ENCODE data around the gene LY6G6C.

Gene LY6G6C

DNA sequence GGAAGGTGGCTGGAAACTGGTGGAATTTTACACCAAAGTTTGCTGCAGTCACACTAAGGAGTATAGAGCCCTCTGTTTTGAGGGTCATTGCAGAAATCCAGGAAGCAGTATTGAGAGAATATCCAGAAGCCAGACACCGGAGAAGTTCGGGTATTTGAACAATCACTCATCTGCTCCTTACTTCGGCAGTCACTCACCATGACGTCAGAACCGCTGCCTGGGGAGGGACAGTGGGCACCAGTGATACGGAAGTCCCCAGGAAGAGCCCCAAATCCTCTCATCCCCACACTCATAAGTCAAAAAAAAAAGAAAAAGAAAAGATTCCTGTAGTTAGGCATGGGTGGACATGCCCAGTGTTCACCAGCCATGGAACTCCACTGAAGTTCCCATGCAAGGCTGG, 44.6 kb downstream of the LY6G6C start:
- peaks cover 9% of the 10 kb centered on the region for H3K36me3 ChIP-seq (ENCODE audit: low read depth)
- H3K27me3 ChIP-seq (ENCODE audit: insufficient read depth, poor library complexity, severe bottlenecking) = no peaks in the 10 kb centered on the region
- no peaks in the 10 kb centered on the region for H3K9me3 ChIP-seq (ENCODE audit: severe bottlenecking)
- DNase-seq (ENCODE audit: low spot score) (no peak), ATAC-seq (ENCODE audit: low read depth) (no peak)
- H3K27ac ChIP-seq (ENCODE audit: poor library complexity, severe bottlenecking) = no peak overlapping the region
- H3K4me3 ChIP-seq (ENCODE audit: severe bottlenecking) = no peak overlapping the region
- TF ChIP-seq, protein P1, sequence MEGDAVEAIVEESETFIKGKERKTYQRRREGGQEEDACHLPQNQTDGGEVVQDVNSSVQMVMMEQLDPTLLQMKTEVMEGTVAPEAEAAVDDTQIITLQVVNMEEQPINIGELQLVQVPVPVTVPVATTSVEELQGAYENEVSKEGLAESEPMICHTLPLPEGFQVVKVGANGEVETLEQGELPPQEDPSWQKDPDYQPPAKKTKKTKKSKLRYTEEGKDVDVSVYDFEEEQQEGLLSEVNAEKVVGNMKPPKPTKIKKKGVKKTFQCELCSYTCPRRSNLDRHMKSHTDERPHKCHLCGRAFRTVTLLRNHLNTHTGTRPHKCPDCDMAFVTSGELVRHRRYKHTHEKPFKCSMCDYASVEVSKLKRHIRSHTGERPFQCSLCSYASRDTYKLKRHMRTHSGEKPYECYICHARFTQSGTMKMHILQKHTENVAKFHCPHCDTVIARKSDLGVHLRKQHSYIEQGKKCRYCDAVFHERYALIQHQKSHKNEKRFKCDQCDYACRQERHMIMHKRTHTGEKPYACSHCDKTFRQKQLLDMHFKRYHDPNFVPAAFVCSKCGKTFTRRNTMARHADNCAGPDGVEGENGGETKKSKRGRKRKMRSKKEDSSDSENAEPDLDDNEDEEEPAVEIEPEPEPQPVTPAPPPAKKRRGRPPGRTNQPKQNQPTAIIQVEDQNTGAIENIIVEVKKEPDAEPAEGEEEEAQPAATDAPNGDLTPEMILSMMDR (IDR thresholded peaks at IDR 0.05; ENCODE audit: poor library complexity, severe bottlenecking) = no peak
- H3K4me1 ChIP-seq (ENCODE audit: insufficient read depth, poor library complexity, severe bottlenecking) = no peaks in the 10 kb centered on the region

DNA sequence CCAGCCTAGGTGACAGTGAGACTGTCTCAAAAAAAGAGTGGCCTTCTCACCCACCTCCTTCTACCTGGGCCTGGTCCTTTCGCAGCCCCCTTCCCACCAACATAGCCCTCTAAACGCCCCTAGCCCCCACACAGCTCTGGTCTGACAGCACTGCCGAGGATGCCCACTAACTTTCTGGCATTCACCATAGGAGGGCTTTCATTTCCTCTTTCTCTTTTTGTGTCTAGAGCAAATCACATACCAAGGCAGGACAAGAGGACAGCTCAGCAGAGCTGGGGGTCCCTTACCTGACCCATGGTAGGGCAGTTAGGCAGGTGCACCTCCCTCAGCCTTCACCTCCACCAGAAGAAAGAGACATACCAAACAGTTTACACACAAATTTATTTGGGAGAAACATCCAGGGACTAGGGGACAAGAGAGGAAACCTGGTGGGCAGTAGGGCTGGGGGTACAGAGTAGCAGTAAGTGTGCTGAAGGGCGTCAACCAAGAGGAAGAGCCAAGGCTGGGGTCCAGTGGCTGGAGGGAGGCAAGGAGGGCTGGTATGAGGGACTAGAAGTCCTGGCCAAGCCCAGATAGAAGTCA, 45.1 kb downstream of the LY6G6C start:
- TF ChIP-seq, protein P1 (IDR thresholded peaks at IDR 0.05; ENCODE audit: poor library complexity, severe bottlenecking) = no peak
- peaks cover 14% of the 10 kb centered on the region for H3K36me3 ChIP-seq (ENCODE audit: low read depth)
- H3K4me3 ChIP-seq (ENCODE audit: severe bottlenecking) = no peak overlapping the region
- DNase-seq (ENCODE audit: low spot score) (no peak), ATAC-seq (ENCODE audit: low read depth) (no peak)
- no peaks in the 10 kb centered on the region for H3K9me3 ChIP-seq (ENCODE audit: severe bottlenecking)
- no peaks in the 10 kb centered on the region for H3K4me1 ChIP-seq (ENCODE audit: insufficient read depth, poor library complexity, severe bottlenecking)
- no peak overlapping the region for H3K27ac ChIP-seq (ENCODE audit: poor library complexity, severe bottlenecking)
- no peaks in the 10 kb centered on the region for H3K27me3 ChIP-seq (ENCODE audit: insufficient read depth, poor library complexity, severe bottlenecking)

DNA sequence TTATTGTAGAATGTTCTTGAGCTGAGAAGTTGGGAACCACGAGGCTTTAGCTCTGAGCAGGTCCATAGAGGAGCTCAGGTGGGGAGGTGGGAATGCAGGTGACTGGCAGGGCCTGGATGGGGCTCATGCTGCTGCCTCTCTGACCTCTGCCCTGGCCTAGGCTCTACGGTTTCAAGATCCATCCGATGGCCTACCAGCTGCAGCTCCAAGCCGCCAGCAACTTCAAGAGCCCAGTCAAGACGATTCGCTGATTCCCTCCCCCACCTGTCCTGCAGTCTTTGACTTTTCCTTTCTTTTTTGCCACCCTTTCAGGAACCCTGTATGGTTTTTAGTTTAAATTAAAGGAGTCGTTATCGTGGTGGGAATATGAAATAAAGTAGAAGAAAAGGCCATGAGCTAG, 51.9 kb downstream of the LY6G6C start, which contains the start of gene LY6G5B:
Gene LY6G5B, plus strand, starts transcription at position 301 of the 400 bp plus-strand sequence. CDS start 975 bp downstream, outside the sequence.
- H3K4me1 ChIP-seq (ENCODE audit: insufficient read depth, poor library complexity, severe bottlenecking) = no peaks in the 10 kb centered on the region
- no peak for ATAC-seq (ENCODE audit: low read depth)
- H3K27ac ChIP-seq (ENCODE audit: poor library complexity, severe bottlenecking) = no peak within 1 kb of the TSS
- peaks cover 61% of the 10 kb centered on the region for H3K36me3 ChIP-seq (ENCODE audit: low read depth)
- no peaks in the 10 kb centered on the region for H3K27me3 ChIP-seq (ENCODE audit: insufficient read depth, poor library complexity, severe bottlenecking)
- H3K4me3 ChIP-seq (ENCODE audit: severe bottlenecking) = no peak within 1 kb of the TSS
- H3K9me3 ChIP-seq (ENCODE audit: severe bottlenecking) = no peaks in the 10 kb centered on the region
- no peak for DNase-seq (ENCODE audit: low spot score)
- TF ChIP-seq, protein P1 (IDR thresholded peaks at IDR 0.05; ENCODE audit: poor library complexity, severe bottlenecking) = no peak

Measured in RWPE2 (cell line).